Measurements from ENCODE around the gene LAMP2.

Gene LAMP2

DNA sequence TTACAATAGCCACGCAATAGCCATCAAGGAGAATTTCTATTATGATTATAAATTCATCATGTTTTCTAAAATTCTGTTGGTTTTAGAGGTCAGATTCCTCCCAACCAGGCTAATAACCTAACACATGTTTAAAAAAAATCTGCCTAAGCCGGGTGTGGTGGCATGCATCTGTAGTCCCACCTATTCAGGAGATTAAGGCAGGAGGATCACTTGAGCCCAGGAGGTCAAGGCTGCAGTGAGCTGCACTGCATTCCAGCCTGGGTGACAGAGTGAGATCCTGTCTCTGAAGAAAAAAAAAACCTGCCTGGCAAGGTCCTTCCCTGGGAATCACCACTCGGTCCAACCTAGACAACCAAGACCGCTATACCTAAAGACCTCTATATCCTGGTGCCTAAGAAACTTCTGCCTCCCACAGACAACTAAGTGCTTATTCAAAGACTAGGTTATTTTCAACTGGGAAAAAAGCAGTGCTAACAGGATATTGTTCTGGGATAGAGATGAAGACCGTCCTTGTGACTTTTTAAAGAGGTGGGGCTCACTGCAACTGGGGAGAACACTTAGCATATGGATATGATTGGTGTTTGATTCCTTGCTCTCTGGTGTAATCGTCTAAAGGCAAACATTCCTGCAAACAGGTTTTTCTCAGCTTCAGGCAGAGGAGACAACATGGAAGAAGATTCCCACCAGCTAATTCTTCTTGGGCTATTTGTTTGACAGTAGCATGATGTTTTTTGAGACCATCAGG, 89.0 kb downstream of the LAMP2 start:
- H3K36me3 ChIP-seq (ENCODE audit: insufficient read depth, insufficient read length, low read length): no peaks in the 10 kb centered on the region
- no peak overlapping the region for H3K9ac ChIP-seq (ENCODE audit: insufficient read length, low read depth)
- H3K4me3 ChIP-seq (ENCODE audit: insufficient read length, low read depth): no peak overlapping the region
- TF ChIP-seq YY1 (IDR thresholded peaks at IDR 0.05; ENCODE audit: insufficient read depth, insufficient read length) (no peak), ZNF274 (IDR thresholded peaks at IDR 0.05; ENCODE audit: low read depth, low read length) (no peak), SUZ12 (IDR thresholded peaks at IDR 0.05; ENCODE audit: extremely low read depth, insufficient read depth, insufficient read length) (no peak)
- DNase-seq (ENCODE audit: low read depth, low spot score): no peak
- peaks cover 2% of the 10 kb centered on the region for H3K4me1 ChIP-seq (ENCODE audit: insufficient read depth, insufficient read length)
- H3K27me3 ChIP-seq (ENCODE audit: insufficient read depth, insufficient read length): peaks cover 23% of the 10 kb centered on the region
- no peaks in the 10 kb centered on the region for H3K9me3 ChIP-seq (ENCODE audit: insufficient read depth, low read length)

DNA sequence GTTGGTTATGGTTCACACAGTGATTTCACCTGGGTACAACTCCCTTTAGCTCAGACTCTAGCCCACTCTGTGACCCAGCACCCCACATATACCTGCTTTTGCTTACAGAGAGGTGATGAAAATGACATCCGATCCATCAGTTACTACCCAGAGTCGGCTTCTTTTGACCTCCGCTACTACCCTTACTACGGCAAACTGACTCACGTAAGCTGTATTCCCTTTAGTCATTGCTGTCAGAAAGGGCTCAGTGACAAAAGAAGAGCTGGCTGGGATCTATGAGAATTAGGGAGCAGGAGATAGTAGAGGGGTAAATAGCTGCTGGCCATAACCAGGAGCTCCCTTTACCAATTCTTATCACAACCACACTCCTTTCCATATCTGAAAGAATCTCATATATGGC, 90.5 kb downstream of the LAMP2 start:
- H3K4me1 ChIP-seq (ENCODE audit: insufficient read depth, insufficient read length): peaks cover 2% of the 10 kb centered on the region
- TF ChIP-seq SUZ12 (IDR thresholded peaks at IDR 0.05; ENCODE audit: extremely low read depth, insufficient read depth, insufficient read length) (no peak), ZNF274 (IDR thresholded peaks at IDR 0.05; ENCODE audit: low read depth, low read length) (no peak)
- H3K36me3 ChIP-seq (ENCODE audit: insufficient read depth, insufficient read length, low read length): no peaks in the 10 kb centered on the region
- no peak overlapping the region for H3K9ac ChIP-seq (ENCODE audit: insufficient read length, low read depth)
- no peaks in the 10 kb centered on the region for H3K9me3 ChIP-seq (ENCODE audit: insufficient read depth, low read length)
- DNase-seq (ENCODE audit: low read depth, low spot score): no peak
- H3K27me3 ChIP-seq (ENCODE audit: insufficient read depth, insufficient read length): peaks cover 25% of the 10 kb centered on the region
- H3K4me3 ChIP-seq (ENCODE audit: insufficient read length, low read depth): no peak overlapping the region

All from NT2/D1 (cell line).